CD4-positive, alpha-beta T cell treated with Interferon gamma for 1 hour (primary cell): Measurements from ENCODE around the gene FER1L5.
A peak's percentile ranks its signal among the peaks of the same experiment; 100 is the strongest.

Experiments used
- DNase-seq: peaks from one replicate; pipeline ENCODE4 v3.0.0-alpha.2; 2020

FER1L5 gene

GRCh38 chr2:96699621-96700020, 57.1 kb downstream of the FER1L5 start:
- no peak for DNase-seq

GRCh38 chr2:96700086-96700485, 57.5 kb downstream of the FER1L5 start:
- no peak for DNase-seq

- no peak for DNase-seq
Observed at GRCh38 chr2:96701636-96702035, 59.1 kb downstream of the FER1L5 start.

GRCh38 chr2:96702098-96702785, 59.7 kb downstream of the FER1L5 start:
- DNase-seq: no peak

GRCh38 chr2:96703021-96703751, 60.6 kb downstream of the FER1L5 start:
- no peak for DNase-seq

GRCh38 chr2:96710985-96711384, 68.4 kb downstream of the FER1L5 start:
- no peak for DNase-seq

GRCh38 chr2:96715658-96716057, 73.1 kb downstream of the FER1L5 start:
- DNase-seq: no peak

GRCh38 chr2:96716388-96716787, 73.8 kb downstream of the FER1L5 start:
- no peak for DNase-seq

- DNase-seq: no peak
Observed at GRCh38 chr2:96726131-96726530, 83.6 kb downstream of the FER1L5 start.

GRCh38 chr2:96727431-96727830, 84.9 kb downstream of the FER1L5 start:
- no peak for DNase-seq

GRCh38 chr2:96729748-96730147, 87.2 kb downstream of the FER1L5 start:
- DNase-seq: no peak

GRCh38 chr2:96730212-96730611, 87.6 kb downstream of the FER1L5 start:
- DNase-seq: no peak

- DNase-seq: no peak
Observed at GRCh38 chr2:96733931-96734330, 91.4 kb downstream of the FER1L5 start.

GRCh38 chr2:96734880-96735583, 92.5 kb downstream of the FER1L5 start:
- no peak for DNase-seq

GRCh38 chr2:96737251-96737650, 94.7 kb downstream of the FER1L5 start:
- no peak for DNase-seq

GRCh38 chr2:96737831-96738230, 95.3 kb downstream of the FER1L5 start:
- no peak for DNase-seq

GRCh38 chr2:96739076-96739632, 96.6 kb downstream of the FER1L5 start:
- no peak for DNase-seq

GRCh38 chr2:96739633-96740428, 97.3 kb downstream of the FER1L5 start, which contains the start of gene LMAN2L:
TSS of gene LMAN2L (minus strand) at chr2:96740064. CDS start at chr2:96740040, 24 bp downstream.
- peak; percentile 97 for DNase-seq

GRCh38 chr2:96747061-96747617, 104.6 kb downstream of the FER1L5 start:
- no peak for DNase-seq

GRCh38 chr2:96751800-96752199, 109.2 kb downstream of the FER1L5 start:
- DNase-seq: no peak

GRCh38 chr2:96753661-96754282, 111.2 kb downstream of the FER1L5 start:
- DNase-seq: no peak

GRCh38 chr2:96754317-96754716, 111.8 kb downstream of the FER1L5 start:
- DNase-seq: no peak
